CD4-positive, alpha-beta T cell treated with Interleukin-17A for 1 hour (primary cell): ENCODE measurements around the gene PPFIBP2.
"Not testable (repeated sequence)": the region's sequence is repeated elsewhere in the genome, so short reads cannot be mapped to it uniquely, and the experiment has no call there.

Experiments used
- DNase-seq: peaks from one replicate; pipeline ENCODE4 v3.0.0-alpha.2; 2020

The PPFIBP2 gene

GRCh38 chr11:7638710-7639642 lies 125.2 kb downstream of the PPFIBP2 start:
- DNase-seq: no peak

DNA sequence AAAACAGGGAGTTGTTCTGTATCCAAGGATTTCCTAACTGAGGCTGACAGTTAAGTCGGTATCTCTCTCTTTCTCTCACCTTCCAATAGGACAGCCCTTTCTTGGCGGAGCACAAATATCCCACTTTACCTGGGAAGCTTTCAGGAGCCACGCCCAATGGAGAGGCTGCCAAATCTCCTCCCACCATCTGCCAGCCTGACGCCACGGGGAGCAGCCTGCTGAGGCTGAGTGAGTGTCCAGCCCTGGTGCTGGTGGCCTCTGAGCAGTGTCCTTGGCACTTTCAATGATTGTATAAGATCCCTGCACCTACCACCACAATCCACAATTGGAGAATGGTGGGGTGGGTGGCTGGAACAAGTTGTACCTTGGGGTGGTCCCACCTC lies 125.8 kb downstream of the PPFIBP2 start:
- DNase-seq: no peak

GRCh38 chr11:7640816-7641215 lies 127.0 kb downstream of the PPFIBP2 start:
- no peak for DNase-seq

DNA sequence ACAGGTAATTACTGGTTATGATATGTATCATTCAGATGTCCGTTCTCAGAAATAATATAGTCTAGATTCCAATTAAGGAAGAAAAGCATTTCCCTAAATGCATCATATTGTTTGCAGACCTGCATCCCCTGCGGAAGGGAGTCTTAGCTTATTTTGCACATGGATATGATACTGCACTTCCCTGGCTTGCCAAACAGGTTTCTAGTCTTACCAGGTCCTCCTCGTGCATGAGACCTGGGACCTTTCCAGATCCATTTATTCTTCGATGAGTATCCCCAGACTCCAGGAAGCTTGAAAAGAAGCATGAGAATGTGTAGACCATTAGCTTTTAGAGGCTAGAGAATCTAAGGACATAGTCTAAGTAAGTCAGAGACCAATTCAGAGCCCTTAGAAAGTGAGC lies 128.9 kb downstream of the PPFIBP2 start:
- no peak for DNase-seq

DNA sequence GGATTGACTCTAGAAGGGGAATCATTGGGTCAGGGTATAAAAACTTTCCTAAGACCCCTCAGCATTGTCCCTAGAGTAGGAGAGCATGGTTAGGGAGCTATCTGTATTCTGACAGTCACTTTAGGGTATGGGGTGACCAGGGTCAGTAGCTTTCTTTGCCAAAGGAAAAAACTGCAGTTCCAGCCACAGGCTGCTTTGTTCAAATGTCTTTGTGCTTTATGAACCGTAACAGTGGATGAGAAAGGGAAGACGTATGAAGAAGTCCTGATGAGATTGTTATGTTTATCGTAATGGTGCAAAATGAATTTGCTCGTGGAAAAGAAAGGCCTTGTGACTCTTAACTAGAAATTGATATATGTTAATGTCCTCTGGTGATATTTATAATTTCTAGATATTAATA lies 129.5 kb downstream of the PPFIBP2 start:
- DNase-seq: no peak

- DNase-seq: no peak
Observed at GRCh38 chr11:7645206-7645605, 131.4 kb downstream of the PPFIBP2 start.

- no peak for DNase-seq
Observed at GRCh38 chr11:7646866-7647265, 133.1 kb downstream of the PPFIBP2 start.

DNA sequence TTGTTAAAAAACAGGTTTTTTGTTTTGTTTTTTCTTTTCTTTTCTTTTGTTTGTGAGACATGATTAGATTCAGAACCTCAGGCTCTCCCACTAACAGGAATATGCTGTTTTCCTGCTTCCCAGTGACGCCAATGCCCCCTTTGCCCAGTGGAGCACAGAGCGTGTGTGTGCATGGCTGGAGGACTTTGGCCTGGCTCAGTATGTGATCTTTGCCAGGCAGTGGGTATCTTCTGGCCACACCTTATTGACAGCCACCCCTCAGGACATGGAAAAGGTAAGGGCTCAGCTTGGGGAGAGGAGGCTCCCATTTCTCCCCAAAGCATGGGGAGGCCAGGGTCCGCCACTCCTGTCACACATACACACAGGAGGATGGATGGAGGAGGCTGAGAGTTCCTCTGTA lies 134.5 kb downstream of the PPFIBP2 start:
- no peak for DNase-seq

DNA sequence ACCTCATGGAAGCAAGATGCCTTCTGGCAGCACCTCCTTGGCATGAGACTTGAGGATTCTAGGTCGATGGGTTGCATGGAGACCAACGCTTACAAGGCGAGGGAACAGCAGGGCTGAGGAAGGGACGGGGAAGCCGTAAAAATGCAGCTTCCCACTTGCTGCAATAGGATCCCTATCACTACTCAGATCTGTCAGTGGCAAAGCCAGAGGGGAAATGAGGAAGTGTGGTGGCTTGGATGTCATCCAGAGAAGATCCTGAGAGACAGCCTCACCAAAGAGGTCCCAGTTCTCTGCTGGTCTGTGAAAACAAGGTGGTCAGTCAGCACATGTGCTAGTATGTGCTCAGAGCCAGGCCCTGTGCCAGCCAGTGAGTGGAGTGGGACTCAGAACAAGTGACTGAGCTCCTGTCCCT lies 137.3 kb downstream of the PPFIBP2 start:
- DNase-seq: no peak

GRCh38 chr11:7651700-7652099 lies 137.9 kb downstream of the PPFIBP2 start:
- no peak for DNase-seq

- no peak for DNase-seq
Observed at GRCh38 chr11:7654195-7654705, 140.5 kb downstream of the PPFIBP2 start.

DNA sequence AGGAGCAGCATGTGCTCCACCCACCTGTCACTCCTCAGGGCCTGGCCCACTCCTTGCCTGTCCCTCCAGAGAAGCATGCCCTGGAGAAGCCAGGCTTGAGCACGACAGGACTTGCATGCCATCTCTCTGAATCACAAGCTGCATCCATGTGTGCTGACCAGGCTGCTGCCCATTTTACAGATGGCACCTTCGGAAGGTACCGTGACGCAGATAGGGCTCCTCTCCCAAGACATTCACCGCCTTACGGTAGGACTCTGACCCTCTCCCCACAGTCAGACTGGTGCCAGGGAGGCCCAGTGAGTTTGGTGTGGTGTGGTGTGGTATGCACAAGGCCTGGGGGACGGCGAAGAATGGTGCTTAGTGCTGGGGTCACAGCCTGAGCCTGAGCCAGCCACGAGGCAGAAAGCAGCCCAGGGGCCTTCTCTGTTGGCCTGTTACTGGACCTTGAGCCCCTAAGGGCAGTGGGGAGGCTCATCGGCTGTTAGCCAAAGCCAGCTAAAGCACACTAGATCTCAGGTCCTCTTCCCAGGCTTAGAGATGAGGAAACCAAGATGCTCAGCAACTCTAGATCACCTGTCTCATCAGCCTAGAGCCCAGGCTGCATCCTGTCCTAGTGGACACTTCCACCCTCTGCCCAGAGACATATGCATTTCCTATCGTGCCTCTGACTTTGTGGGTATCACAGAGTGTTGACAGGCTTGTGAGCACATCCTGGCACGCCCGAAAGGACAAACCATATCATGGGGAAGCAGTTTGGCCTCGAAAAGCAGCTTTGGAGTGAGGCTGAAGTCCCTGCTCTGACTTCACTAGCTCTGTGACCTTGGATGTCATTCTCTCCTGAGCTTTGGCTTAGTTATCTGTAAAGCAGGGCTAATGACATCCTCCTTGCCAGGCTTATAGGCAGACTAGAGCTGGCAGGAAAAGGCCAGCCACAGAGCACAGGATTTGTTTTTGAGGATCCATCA lies 141.7 kb downstream of the PPFIBP2 start:
- no peak for DNase-seq

DNA sequence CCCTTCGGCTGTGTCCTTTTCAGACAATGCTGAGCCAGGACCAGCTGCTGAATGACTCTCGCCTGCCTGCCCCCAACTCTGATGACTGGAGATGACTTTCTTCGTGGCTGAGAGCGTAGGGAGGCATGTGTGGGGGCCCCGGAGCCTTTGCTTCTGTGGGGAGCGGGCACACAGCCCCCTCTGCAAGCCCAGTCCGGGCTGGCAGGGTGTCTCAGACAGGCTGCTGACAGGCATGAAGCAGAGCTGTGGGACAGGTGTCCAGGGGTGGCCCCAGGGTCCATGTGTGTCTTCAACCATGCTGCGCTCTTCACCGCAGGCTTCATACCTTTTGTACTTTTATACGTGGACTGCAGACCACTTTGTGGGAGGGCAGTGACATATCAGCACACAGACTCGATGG lies 142.9 kb downstream of the PPFIBP2 start:
- DNase-seq: no peak

DNA sequence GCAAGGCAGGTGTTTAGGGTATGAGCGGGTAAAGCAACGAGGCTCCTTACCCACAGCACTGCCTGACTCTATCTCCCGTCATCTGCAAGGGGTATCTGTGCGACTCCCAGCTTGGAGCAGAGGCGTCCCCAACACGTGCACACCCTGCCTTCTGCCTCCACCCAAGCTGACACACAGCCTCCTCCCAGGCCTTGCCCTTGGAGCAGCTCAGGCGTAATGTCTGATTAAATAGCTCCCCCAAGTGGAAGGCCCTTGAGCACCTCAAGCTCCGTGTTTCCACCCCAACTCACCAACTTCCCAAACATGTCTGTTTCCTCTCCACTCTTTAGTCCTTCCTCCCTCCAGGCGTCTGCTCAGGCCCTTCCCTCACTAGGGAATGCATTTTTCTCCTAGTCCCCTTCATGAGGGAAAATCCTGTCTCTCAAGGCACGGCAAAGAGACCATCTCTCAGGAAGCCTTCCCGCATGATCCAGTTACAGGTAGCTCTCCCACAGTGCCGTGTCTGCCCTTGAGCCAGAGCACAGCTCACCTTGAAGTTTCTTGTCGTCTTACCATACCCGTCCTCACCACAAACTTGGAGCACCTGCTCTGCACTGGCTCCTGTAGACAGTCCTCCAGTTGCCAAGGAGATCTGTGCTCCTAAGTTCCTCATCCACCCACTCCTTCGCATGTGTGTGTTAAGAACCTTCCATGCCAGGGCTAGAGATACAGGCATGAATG lies 143.7 kb downstream of the PPFIBP2 start:
- DNase-seq: peak; percentile 41

DNA sequence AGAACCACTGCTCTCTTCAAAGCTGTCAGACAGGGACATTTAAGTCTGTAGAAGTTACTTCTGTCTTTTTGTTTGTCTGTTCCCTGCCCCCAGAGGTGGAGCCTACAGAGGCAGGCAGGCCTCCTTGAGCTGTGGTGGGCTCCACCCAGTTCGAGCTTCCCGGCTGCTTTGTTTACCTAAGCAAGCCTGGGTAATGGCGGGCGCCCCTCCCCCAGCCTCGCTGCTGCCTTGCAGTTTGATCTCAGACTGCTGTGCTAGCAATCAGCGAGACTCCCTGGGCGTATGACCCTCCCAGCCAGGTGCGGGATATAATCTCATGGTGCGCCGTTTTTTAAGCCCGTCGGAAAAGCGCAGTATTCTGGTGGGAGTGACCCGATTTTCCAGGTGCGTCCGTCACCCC lies 149.7 kb downstream of the PPFIBP2 start:
- not testable (repeated sequence) for DNase-seq

GRCh38 chr11:7664867-7665266 lies 151.1 kb downstream of the PPFIBP2 start:
- no peak for DNase-seq

GRCh38 chr11:7665473-7666291 lies 151.9 kb downstream of the PPFIBP2 start:
- peak; percentile 69 for DNase-seq

GRCh38 chr11:7666292-7666866 lies 152.6 kb downstream of the PPFIBP2 start:
- no peak for DNase-seq

DNA sequence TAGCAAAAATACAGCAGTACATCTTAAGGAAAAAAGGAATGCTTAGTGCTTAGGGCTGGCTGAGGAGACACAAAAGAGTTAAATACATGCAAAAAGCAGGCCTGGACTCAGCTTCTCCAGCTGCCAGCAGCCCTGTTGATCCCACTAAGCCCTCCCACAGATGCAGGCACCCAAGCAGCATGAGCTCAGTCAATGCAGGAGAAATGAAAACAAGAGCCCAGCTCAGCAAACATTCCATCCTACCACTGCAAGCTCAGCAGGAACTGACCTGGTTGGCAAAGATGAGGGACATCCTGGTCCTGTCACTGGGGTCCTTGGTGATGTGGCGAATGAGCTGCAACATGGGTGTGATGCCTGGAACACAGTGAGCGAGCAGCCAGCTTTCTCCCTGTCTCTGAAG lies 153.7 kb downstream of the PPFIBP2 start:
- no peak for DNase-seq

- no peak for DNase-seq
Observed at GRCh38 chr11:7668464-7668863, 154.7 kb downstream of the PPFIBP2 start.

- DNase-seq: no peak
Observed at GRCh38 chr11:7668911-7669310, 155.1 kb downstream of the PPFIBP2 start.
